ENCODE results near the gene ARRDC4.

DNA sequence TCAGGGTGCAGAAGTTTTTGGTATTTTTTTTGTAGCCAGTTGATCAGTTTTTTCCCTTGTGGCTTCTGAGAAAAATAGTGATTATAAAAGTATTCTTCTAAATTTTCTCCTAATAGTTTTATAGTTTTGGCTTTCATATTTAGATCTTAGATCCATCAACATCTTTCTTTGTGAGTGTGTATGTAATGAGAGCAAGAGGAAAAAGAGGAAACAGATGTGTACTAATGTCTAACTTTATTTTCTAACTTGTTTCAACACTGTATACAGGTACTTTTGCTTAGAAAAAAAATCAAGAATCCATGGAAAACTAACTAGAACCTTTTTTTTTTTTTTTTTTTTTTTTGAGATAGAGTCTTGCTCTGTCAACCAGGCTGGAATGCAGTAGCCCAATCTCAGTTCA, 53.1 kb downstream of the ARRDC4 start:
- TF ChIP-seq, protein P1, sequence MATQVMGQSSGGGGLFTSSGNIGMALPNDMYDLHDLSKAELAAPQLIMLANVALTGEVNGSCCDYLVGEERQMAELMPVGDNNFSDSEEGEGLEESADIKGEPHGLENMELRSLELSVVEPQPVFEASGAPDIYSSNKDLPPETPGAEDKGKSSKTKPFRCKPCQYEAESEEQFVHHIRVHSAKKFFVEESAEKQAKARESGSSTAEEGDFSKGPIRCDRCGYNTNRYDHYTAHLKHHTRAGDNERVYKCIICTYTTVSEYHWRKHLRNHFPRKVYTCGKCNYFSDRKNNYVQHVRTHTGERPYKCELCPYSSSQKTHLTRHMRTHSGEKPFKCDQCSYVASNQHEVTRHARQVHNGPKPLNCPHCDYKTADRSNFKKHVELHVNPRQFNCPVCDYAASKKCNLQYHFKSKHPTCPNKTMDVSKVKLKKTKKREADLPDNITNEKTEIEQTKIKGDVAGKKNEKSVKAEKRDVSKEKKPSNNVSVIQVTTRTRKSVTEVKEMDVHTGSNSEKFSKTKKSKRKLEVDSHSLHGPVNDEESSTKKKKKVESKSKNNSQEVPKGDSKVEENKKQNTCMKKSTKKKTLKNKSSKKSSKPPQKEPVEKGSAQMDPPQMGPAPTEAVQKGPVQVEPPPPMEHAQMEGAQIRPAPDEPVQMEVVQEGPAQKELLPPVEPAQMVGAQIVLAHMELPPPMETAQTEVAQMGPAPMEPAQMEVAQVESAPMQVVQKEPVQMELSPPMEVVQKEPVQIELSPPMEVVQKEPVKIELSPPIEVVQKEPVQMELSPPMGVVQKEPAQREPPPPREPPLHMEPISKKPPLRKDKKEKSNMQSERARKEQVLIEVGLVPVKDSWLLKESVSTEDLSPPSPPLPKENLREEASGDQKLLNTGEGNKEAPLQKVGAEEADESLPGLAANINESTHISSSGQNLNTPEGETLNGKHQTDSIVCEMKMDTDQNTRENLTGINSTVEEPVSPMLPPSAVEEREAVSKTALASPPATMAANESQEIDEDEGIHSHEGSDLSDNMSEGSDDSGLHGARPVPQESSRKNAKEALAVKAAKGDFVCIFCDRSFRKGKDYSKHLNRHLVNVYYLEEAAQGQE (IDR thresholded peaks at IDR 0.05; ENCODE audit: low read depth, low read length), result no peak
- TF ChIP-seq MXI1 (IDR thresholded peaks at IDR 0.05; ENCODE audit: low read depth, low read length) (no peak), CHD2 (IDR thresholded peaks at IDR 0.05; ENCODE audit: low read length, partially characterized antibody) (no peak), POLR2AphosphoS5 (IDR thresholded peaks at IDR 0.05; ENCODE audit: low read depth, low read length) (no peak), YY1 (IDR thresholded peaks at IDR 0.05; ENCODE audit: low read depth) (no peak), JUND (IDR thresholded peaks at IDR 0.05) (no peak), RAD21 (IDR thresholded peaks at IDR 0.05; ENCODE audit: low read length) (no peak), SIN3A (IDR thresholded peaks at IDR 0.05; ENCODE audit: borderline replicate concordance, low read depth, low read length) (no peak)
- TF ChIP-seq, protein P2, sequence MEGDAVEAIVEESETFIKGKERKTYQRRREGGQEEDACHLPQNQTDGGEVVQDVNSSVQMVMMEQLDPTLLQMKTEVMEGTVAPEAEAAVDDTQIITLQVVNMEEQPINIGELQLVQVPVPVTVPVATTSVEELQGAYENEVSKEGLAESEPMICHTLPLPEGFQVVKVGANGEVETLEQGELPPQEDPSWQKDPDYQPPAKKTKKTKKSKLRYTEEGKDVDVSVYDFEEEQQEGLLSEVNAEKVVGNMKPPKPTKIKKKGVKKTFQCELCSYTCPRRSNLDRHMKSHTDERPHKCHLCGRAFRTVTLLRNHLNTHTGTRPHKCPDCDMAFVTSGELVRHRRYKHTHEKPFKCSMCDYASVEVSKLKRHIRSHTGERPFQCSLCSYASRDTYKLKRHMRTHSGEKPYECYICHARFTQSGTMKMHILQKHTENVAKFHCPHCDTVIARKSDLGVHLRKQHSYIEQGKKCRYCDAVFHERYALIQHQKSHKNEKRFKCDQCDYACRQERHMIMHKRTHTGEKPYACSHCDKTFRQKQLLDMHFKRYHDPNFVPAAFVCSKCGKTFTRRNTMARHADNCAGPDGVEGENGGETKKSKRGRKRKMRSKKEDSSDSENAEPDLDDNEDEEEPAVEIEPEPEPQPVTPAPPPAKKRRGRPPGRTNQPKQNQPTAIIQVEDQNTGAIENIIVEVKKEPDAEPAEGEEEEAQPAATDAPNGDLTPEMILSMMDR (IDR thresholded peaks at IDR 0.05), result no peak
